Activated CD8-positive, alpha-beta T cell treated with anti-CD3 and anti-CD28 coated beads for 36 hours (primary cell): ENCODE measurements around the gene THG1L. TPM values are rescaled to one million over a fixed set of nuclear protein-coding genes. Genes with fewer than 3 reads are reported as not detected.
A peak's percentile ranks its signal among the peaks of the same experiment; 100 is the strongest.

Experiments
- ATAC-seq: fragments of 200-7000 bp; cut with Tn5 transposase; one replicate; pipeline ENCODE4 v1.10.0; 2021; ENCODE audit warnings: mild to moderate bottlenecking, moderate library complexity
- CTCF ChIA-PET: fragments of 350-600 bp; sonication (Branson Sonifier 250); formaldehyde crosslinking; loops from one replicate; lab custom pipeline; 2021; ENCODE audit warnings: antibody characterized with exemption; lab: Charles Lee
- POLR2A ChIA-PET: fragments of 350-600 bp; sonication (Branson Sonifier 250); formaldehyde crosslinking; loops from one replicate; lab custom pipeline; 2021; ENCODE audit warnings: antibody characterized with exemption; lab: Charles Lee
- DNase-seq: peaks from one replicate; pipeline ENCODE4 v3.0.0-alpha.2; 2020
- H3K27ac Mint-ChIP-seq: one replicate; pipeline ENCODE4 v1.8.0; 2021; ENCODE audit warnings: mild to moderate bottlenecking, mixed read lengths
- H3K27me3 Mint-ChIP-seq: one replicate; pipeline ENCODE4 v1.8.0; 2021; ENCODE audit warnings: mixed read lengths
- H3K36me3 Mint-ChIP-seq: one replicate; pipeline ENCODE4 v1.8.0; 2021; ENCODE audit warnings: low read depth, mixed read lengths
- H3K4me1 Mint-ChIP-seq: one replicate; pipeline ENCODE4 v1.8.0; 2021; ENCODE audit warnings: low read depth, mixed read lengths
- H3K4me3 Mint-ChIP-seq: one replicate; pipeline ENCODE4 v1.8.0; 2021; ENCODE audit warnings: mild to moderate bottlenecking, moderate library complexity, mixed read lengths
- H3K9me3 Mint-ChIP-seq: one replicate; pipeline ENCODE4 v1.8.0; 2021; ENCODE audit warnings: mixed read lengths
- intact Hi-C: fragments of 100-400 bp; cut with micrococcal nuclease; formaldehyde crosslinking; loops from one replicate; pipeline ENCODE4 v1.10.0; 2022
- total RNA-seq, 2 experiments: library from RNA; stranded (reverse); gene quantifications; one replicate each; pipeline ENCODE4 v1.2.3, GENCODE V29; 2021
- TF ChIP-seq, protein P1 (sequence below): fragments of 200-600 bp; IDR thresholded peaks from one replicate; pipeline ENCODE4 v1.8.0; 2022; ENCODE audit warnings: antibody characterized with exemption, mild to moderate bottlenecking

THG1L gene
- total RNA-seq, 2 experiments from 2014 or later = 24.9 to 26.6 TPM

- Mint-ChIP-seq H3K27ac (peak overlapping the region; percentile 16), H3K9me3 (no peaks in the 10 kb centered on the region), H3K36me3 (peaks cover 17% of the 10 kb centered on the region), H3K4me3 (no peak overlapping the region), H3K27me3 (no peaks in the 10 kb centered on the region), H3K4me1 (peaks cover 51% of the 10 kb centered on the region)
- ChIA-PET CTCF (interaction anchor here (0.9 to 6.5 kb wide), 5 partner anchors 13 to 392 kb away, joined by 3 to 51 read pairs (median 3); no protein-coding TSS in a partner anchor), POLR2A (interaction anchor here (0.6 to 0.9 kb wide), 2 partner anchors 10 kb away, joined by 4 read pairs; no protein-coding TSS in a partner anchor)
- DNase-seq (peak; percentile 15), ATAC-seq (peak; percentile 5)
- intact Hi-C loops = no loop called here
- TF ChIP-seq, protein P1, sequence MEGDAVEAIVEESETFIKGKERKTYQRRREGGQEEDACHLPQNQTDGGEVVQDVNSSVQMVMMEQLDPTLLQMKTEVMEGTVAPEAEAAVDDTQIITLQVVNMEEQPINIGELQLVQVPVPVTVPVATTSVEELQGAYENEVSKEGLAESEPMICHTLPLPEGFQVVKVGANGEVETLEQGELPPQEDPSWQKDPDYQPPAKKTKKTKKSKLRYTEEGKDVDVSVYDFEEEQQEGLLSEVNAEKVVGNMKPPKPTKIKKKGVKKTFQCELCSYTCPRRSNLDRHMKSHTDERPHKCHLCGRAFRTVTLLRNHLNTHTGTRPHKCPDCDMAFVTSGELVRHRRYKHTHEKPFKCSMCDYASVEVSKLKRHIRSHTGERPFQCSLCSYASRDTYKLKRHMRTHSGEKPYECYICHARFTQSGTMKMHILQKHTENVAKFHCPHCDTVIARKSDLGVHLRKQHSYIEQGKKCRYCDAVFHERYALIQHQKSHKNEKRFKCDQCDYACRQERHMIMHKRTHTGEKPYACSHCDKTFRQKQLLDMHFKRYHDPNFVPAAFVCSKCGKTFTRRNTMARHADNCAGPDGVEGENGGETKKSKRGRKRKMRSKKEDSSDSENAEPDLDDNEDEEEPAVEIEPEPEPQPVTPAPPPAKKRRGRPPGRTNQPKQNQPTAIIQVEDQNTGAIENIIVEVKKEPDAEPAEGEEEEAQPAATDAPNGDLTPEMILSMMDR = no peak
These were observed 16.8 kb downstream of the THG1L start for GRCh38 chr5:157747766-157748700.

DNA sequence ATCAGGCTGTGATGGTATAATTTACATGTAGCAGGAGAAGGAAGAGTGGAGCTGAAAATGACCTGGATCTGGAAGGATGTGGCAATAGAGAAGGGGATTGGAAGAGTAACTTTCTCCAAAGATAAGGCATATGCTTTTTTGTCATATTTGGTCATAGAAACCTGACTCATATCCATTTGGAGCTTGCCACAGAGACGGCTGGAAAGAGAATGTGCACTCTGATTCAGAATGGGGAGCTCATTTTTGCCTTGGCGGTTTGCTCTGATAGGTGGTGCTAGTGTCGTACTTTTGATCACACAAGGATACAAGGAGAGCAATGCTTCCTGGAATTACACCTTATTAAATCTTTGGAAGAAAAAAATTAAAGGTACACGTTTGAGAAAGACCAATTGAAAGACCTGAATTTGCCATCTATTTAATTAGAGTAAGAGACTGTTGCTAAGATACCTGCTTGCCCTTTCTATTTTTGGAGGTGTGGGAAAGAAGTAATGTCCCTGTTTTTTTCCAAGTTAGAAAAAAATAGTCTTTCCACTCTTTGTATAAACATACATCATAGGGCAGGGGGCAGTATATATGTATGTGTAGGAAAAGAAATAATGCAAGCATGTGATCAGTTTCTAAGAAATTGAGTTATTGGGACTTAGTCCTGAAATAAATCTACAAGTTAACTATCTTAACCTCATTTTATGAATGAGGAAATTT is 17.7 kb downstream of the THG1L start:
- Mint-ChIP-seq H3K36me3 (peaks cover 20% of the 10 kb centered on the region), H3K9me3 (no peaks in the 10 kb centered on the region), H3K4me1 (peaks cover 48% of the 10 kb centered on the region), H3K4me3 (no peak overlapping the region), H3K27ac (no peak overlapping the region), H3K27me3 (no peaks in the 10 kb centered on the region)
- ATAC-seq = no peak
- DNase-seq = no peak
- ChIA-PET POLR2A (interaction anchor here (0.6 to 0.9 kb wide), 2 partner anchors 9 to 11 kb away, joined by 4 read pairs; no protein-coding TSS in a partner anchor), CTCF (interaction anchor here (0.9 to 6.5 kb wide), 4 partner anchors 12 to 393 kb away, joined by 3 to 51 read pairs (median 3); no protein-coding TSS in a partner anchor)
- intact Hi-C loops = no loop called here
- TF ChIP-seq, protein P1 = no peak

GRCh38 chr5:157749462-157749799 is 18.2 kb downstream of the THG1L start:
- ATAC-seq = no peak
- CTCF ChIA-PET = interaction anchor here (1.3 kb wide), 1 partner anchor 199 kb away, joined by 3 read pairs; no protein-coding TSS in a partner anchor
- intact Hi-C loops = no loop called here
- no peak overlapping the region for H3K27ac Mint-ChIP-seq
- TF ChIP-seq, protein P1 = no peak
- no peak overlapping the region for H3K4me3 Mint-ChIP-seq
- peaks cover 45% of the 10 kb centered on the region for H3K4me1 Mint-ChIP-seq
- POLR2A ChIA-PET = no interaction called here
- no peaks in the 10 kb centered on the region for H3K27me3 Mint-ChIP-seq
- no peaks in the 10 kb centered on the region for H3K9me3 Mint-ChIP-seq
- no peak for DNase-seq
- H3K36me3 Mint-ChIP-seq = peaks cover 17% of the 10 kb centered on the region

DNA sequence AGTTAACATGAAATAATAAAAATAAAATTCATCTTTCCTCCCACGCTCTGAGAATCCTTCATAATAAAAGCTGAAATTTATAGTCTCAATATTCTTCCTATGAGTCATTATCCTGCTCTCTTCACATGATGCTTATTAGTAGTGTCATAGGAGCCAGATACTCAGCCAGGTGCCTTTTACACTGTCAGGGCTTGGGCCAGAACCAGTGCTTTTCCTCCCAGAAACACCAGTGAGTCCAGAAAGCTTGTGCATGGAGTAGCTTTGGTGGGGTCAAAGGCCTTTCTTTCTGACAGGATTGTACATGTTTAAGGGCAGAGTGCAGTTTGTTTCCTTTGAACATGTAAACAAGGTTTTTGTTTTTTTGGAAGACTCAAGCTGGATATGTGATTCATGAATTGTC is 19.1 kb downstream of the THG1L start:
- Mint-ChIP-seq H3K4me3 (no peak overlapping the region), H3K27me3 (no peaks in the 10 kb centered on the region), H3K9me3 (no peaks in the 10 kb centered on the region), H3K36me3 (peaks cover 19% of the 10 kb centered on the region), H3K4me1 (peaks cover 38% of the 10 kb centered on the region), H3K27ac (no peak overlapping the region)
- TF ChIP-seq, protein P1 = no peak
- POLR2A ChIA-PET = no interaction called here
- ATAC-seq (no peak), DNase-seq (no peak)
- CTCF ChIA-PET = interaction anchor here (0.8 to 1.2 kb wide), 2 partner anchors 11 to 20 kb away, joined by 3 to 9 read pairs; no protein-coding TSS in a partner anchor
- intact Hi-C loops = no loop called here
